BE2C (cell line): ENCODE measurements around the gene SECTM1.

ENCODE experiments used
- DNase-seq: peaks from one replicate; pipeline ENCODE4 v3.0.0-alpha.2; 2020
- H3K27me3 ChIP-seq: fragments of 250-450 bp; sonication (Bioruptor Pico); 2 replicates; pipeline ENCODE4 v1.5.1; 2020; ENCODE audit warnings: mild to moderate bottlenecking
- H3K36me3 ChIP-seq: fragments of 250-450 bp; sonication (Bioruptor Pico); 2 replicates; pipeline ENCODE4 v1.5.1; 2020; ENCODE audit warnings: mild to moderate bottlenecking
- H3K4me1 ChIP-seq: fragments of 250-450 bp; sonication (Bioruptor Pico); 2 replicates; pipeline ENCODE4 v1.5.1; 2020
- H3K4me3 ChIP-seq: 2 replicates; pipeline ENCODE4 v1.5.1; 2011; ENCODE audit warnings: low read depth, low read length
- H3K9me3 ChIP-seq: fragments of 250-450 bp; sonication (Bioruptor Pico); 2 replicates; pipeline ENCODE4 v1.5.1; 2020
- CTCF ChIP-seq: IDR thresholded peaks from 2 replicates; pipeline ENCODE4 v1.5.1; 2012; ENCODE audit warnings: mild to moderate bottlenecking, low read depth, low read length

The SECTM1 gene

GRCh38 chr17:82274134-82275020 lies 59.2 kb downstream of the SECTM1 start:
- Histone ChIP-seq H3K9me3 (no peaks in the 10 kb centered on the region), H3K27me3 (no peaks in the 10 kb centered on the region), H3K4me1 (peaks cover 7% of the 10 kb centered on the region), H3K36me3 (peaks cover 30% of the 10 kb centered on the region), H3K4me3 (peak overlapping the region; percentile 66)
- TF ChIP-seq CTCF: no peak
- DNase-seq: no peak

GRCh38 chr17:82273327-82274133 lies 60.0 kb downstream of the SECTM1 start, which contains the start of gene CSNK1D:
Gene CSNK1D (minus strand): TSS chr17:82273700. CDS start chr17:82273381, 319 bp downstream.
- Histone ChIP-seq H3K4me3 (peak within 1 kb of the TSS; percentile 66), H3K27me3 (no peaks in the 10 kb centered on the region), H3K9me3 (no peaks in the 10 kb centered on the region), H3K36me3 (peaks cover 36% of the 10 kb centered on the region), H3K4me1 (peaks cover 9% of the 10 kb centered on the region)
- TF ChIP-seq CTCF: no peak
- peak; percentile 95 for DNase-seq

GRCh38 chr17:82272495-82273326 lies 60.9 kb downstream of the SECTM1 start:
- Histone ChIP-seq H3K4me1 (peaks cover 17% of the 10 kb centered on the region), H3K9me3 (no peaks in the 10 kb centered on the region), H3K4me3 (peak overlapping the region; percentile 66), H3K27me3 (no peaks in the 10 kb centered on the region), H3K36me3 (peaks cover 44% of the 10 kb centered on the region)
- TF ChIP-seq CTCF: no peak
- peak; percentile 40 for DNase-seq

GRCh38 chr17:82271401-82271800 lies 62.2 kb downstream of the SECTM1 start:
- Histone ChIP-seq H3K9me3 (no peaks in the 10 kb centered on the region), H3K4me1 (peaks cover 17% of the 10 kb centered on the region), H3K27me3 (no peaks in the 10 kb centered on the region), H3K36me3 (peaks cover 52% of the 10 kb centered on the region), H3K4me3 (peak overlapping the region; percentile 66; the same call in 1 of the 2 replicates)
- no peak for DNase-seq
- no peak for TF ChIP-seq CTCF
